BJ (cell line): ENCODE data around the gene CCDC186. TPM values are rescaled to one million over a fixed set of nuclear protein-coding genes. Genes with fewer than 3 reads are reported as not detected.

ENCODE experiments used
- CTCF ChIA-PET: fragments of 350-600 bp; formaldehyde crosslinking; extraction: SDS; loops from one replicate; lab custom pipeline; 2021; ENCODE audit warnings: antibody characterized with exemption, inconsistent platforms; lab: Yijun Ruan, JAX
- POLR2A ChIA-PET: fragments of 300-600 bp; sonication (Branson Sonifier 250); formaldehyde crosslinking; extraction: SDS; loops from one replicate; lab custom pipeline; 2021; ENCODE audit warnings: antibody characterized with exemption; lab: Charles Lee
- DNase-seq: peaks from one replicate; pipeline ENCODE4 v3.0.0-alpha.2; 2011; ENCODE audit warnings: low read depth
- H3K27me3 ChIP-seq: 2 replicates; pipeline ENCODE4 v1.6.0; 2011; ENCODE audit warnings: low read length; ENCODE audit not compliant: control insufficient read depth, insufficient read depth
- H3K36me3 ChIP-seq: 2 replicates; pipeline ENCODE4 v1.5.1; 2011; ENCODE audit warnings: low read length; ENCODE audit not compliant: control insufficient read depth, insufficient read depth
- H3K4me3 ChIP-seq: 2 replicates; pipeline ENCODE4 v1.5.1; 2011; ENCODE audit warnings: low read depth, mild to moderate bottlenecking, control low read depth, low read length
- polyA plus RNA-seq: library from polyadenylated mRNA; depleted of rRNA; stranded (reverse); fragments of >200 nt; gene quantifications from 2 replicates; pipeline ENCODE4 v1.2.3, GENCODE V29; 2011
- TF ChIP-seq, protein P1 (sequence below): IDR thresholded peaks from 2 replicates; pipeline ENCODE4 v1.5.1; 2011; ENCODE audit warnings: low read depth, mild to moderate bottlenecking, control low read depth, inconsistent platforms, low read length, moderate library complexity; ENCODE audit not compliant: insufficient read depth

The CCDC186 gene
- polyA plus RNA-seq, 1 experiment = 2.2 TPM

DNA sequence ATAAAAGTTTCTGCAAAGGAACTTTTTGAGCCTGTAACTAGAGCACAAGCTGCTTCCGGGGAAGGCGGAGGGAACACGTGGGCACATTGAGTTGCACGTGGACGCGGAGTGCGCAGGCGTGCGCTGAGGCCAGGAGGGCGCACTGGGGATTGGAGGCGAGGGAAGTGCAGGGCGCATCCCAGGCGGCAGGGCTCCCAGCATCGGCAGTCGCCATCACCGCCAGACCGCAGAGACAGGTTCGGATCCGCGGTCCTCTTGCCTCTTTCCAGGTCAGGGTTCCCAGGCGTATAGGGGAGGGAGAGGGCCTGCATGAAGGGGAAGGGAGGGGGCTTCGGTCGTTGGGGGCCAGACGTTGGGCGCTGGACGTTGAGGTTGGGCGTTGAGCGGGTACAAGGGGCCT is 5.1 kb upstream of the CCDC186 start, which contains the start of gene TDRD1:
Gene TDRD1, plus strand, starts transcription at position 206 of the 400 bp plus-strand sequence. CDS start 8,479 bp downstream, outside the sequence.
- POLR2A ChIA-PET = no interaction called here
- Histone ChIP-seq H3K4me3 (no peak within 1 kb of the TSS), H3K27me3 (no peaks in the 10 kb centered on the region), H3K36me3 (no peaks in the 10 kb centered on the region)
- DNase-seq = no peak
- CTCF ChIA-PET = no interaction called here
- TF ChIP-seq, protein P1, sequence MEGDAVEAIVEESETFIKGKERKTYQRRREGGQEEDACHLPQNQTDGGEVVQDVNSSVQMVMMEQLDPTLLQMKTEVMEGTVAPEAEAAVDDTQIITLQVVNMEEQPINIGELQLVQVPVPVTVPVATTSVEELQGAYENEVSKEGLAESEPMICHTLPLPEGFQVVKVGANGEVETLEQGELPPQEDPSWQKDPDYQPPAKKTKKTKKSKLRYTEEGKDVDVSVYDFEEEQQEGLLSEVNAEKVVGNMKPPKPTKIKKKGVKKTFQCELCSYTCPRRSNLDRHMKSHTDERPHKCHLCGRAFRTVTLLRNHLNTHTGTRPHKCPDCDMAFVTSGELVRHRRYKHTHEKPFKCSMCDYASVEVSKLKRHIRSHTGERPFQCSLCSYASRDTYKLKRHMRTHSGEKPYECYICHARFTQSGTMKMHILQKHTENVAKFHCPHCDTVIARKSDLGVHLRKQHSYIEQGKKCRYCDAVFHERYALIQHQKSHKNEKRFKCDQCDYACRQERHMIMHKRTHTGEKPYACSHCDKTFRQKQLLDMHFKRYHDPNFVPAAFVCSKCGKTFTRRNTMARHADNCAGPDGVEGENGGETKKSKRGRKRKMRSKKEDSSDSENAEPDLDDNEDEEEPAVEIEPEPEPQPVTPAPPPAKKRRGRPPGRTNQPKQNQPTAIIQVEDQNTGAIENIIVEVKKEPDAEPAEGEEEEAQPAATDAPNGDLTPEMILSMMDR = no peak

DNA sequence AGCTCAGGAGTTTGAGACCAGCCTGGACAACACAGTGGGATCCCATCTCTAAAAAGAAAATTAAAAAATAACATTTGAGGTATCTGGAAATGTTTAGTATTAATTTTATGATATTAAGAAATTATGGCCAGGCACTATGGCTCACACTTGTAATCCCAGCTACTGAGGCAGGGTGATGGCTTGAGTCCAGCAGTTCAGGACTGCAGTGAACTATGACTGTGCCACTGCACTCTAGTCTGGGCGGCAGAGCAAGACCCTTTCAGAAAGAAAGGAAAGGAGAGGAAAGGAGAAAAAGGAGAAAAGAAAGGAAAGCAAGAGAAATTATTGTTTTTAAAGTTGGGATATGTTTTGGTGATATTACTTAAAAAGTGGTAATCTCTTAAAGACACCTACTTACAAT is 2.5 kb upstream of the CCDC186 start:
- H3K27me3 ChIP-seq = no peaks in the 10 kb centered on the region

DNA sequence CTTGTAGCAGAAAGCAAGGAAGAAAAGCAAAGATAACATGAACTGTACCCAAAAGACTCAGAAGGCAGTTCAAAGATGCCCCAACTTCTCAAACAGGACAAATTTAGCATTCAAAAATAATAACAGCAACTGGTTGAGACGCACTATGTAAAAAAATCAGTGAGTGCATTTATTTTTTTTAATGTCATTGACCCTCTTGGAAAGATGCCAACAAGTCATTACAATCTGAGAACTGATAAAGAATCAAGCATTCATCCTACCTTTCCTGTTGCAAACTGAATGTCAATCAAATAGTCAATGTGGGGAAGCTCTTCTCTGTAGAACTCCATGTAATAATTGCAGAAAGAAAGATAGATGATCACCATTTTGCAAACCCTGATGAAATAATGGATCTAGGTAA is 1.7 kb upstream of the CCDC186 start:
- Histone ChIP-seq H3K36me3 (no peaks in the 10 kb centered on the region), H3K27me3 (no peaks in the 10 kb centered on the region), H3K4me3 (no peak overlapping the region)
- TF ChIP-seq, protein P1 = no peak
- ChIA-PET CTCF (no interaction called here), POLR2A (no interaction called here)
- DNase-seq = no peak

More for the DNA sequence above, 2.5 kb upstream of the CCDC186 start:
- H3K4me3 ChIP-seq = no peak overlapping the region
- CTCF ChIA-PET = interaction anchor here (1.8 kb wide), 1 partner anchor 10 kb away, joined by 5 read pairs; no protein-coding TSS in a partner anchor
- no peaks in the 10 kb centered on the region for H3K36me3 ChIP-seq
- TF ChIP-seq, protein P1 = no peak
- DNase-seq = no peak
- POLR2A ChIA-PET = no interaction called here

DNA sequence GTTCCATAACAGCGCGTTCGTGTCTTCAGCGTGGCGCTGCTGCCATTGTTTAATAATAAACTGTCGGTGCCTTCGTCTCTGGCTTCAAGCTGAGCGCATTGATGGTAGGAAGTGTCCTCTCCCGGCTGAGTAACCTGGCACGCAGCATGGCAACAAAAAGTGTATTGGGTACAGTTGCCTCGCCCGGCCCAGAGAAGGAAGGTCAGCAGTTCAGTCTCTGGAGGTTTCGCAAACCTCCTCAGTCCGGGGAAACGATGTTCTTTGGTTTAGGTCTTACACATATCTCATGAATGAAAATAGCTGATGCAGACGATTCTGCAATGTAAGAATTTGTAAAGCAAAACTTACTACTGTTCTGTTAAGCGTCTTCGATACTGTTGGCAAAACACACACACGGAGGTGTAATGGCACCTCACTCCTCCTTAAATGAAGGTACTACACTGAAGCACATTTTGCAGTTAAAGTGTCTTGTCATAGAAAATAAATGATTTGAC is 739 bp upstream of the CCDC186 start:
- TF ChIP-seq, protein P1 = no peak
- ChIA-PET POLR2A (no interaction called here), CTCF (interaction anchor here (1.2 kb wide), 1 partner anchor 24 kb away, joined by 3 read pairs; no protein-coding TSS in a partner anchor)
- Histone ChIP-seq H3K36me3 (no peaks in the 10 kb centered on the region), H3K27me3 (no peaks in the 10 kb centered on the region), H3K4me3 (peak overlapping the region; percentile 99)
- DNase-seq = no peak

DNA sequence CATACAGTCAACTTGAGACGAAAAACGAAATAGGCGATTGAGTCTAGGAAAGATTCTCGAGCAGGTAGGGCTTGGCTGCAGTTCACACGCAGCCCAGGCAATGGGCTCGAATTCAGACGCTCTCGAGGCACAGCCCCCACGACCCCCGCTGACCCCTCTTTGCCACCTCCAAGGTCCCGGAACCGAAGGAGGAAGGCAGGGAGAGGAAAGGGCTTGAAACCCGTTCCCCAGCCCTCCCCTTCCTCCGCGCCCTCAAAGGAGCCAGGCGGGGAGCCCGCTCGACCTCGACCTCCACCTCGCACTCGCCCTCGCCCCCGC is 441 bp downstream of the CCDC186 start:
- TF ChIP-seq, protein P1 = no peak
- ChIA-PET POLR2A (no interaction called here), CTCF (interaction anchor here (0.5 kb wide), 1 partner anchor 708 kb away, joined by 3 read pairs; no protein-coding TSS in a partner anchor)
- DNase-seq = no peak
- H3K27me3 ChIP-seq = no peaks in the 10 kb centered on the region
- H3K36me3 ChIP-seq = no peaks in the 10 kb centered on the region
- H3K4me3 ChIP-seq = peak overlapping the region; percentile 99
